GM23338 (cell line): ENCODE results near the gene RNF20. TPM values are rescaled to one million over a fixed set of nuclear protein-coding genes. Genes with fewer than 3 reads are reported as not detected.

Experiments
- ATAC-seq: fragments of 200-7000 bp; cut with Tn5 transposase; 3 replicates; pipeline ENCODE4 v1.9.1; 2020
- DNase-seq: peaks from one replicate; pipeline ENCODE4 v3.0.0-alpha.2; 2015; ENCODE audit warnings: low spot score
- H2AFZ ChIP-seq: fragments of 200-600 bp; sonication (generic); 2 replicates; pipeline ENCODE4 v1.8.0; 2016; ENCODE audit warnings: antibody characterized with exemption, mild to moderate bottlenecking, moderate library complexity
- H3F3A ChIP-seq: fragments of 200-600 bp; sonication (generic); replicated peaks from 2 replicates; pipeline ENCODE4 v1.8.0; 2017; ENCODE audit warnings: antibody characterized with exemption, mixed run types, low read depth
- H3K27ac ChIP-seq: fragments of 200-600 bp; sonication (generic); 2 replicates; pipeline ENCODE4 v1.6.1; 2016; ENCODE audit warnings: low read depth
- H3K27me3 ChIP-seq: fragments of 200-600 bp; sonication (generic); 2 replicates; pipeline ENCODE4 v1.8.0; 2016; ENCODE audit warnings: mild to moderate bottlenecking, mixed run types, moderate library complexity; ENCODE audit not compliant: insufficient read depth
- H3K36me3 ChIP-seq: fragments of 200-600 bp; sonication (generic); 2 replicates; pipeline ENCODE4 v1.8.0; 2016; ENCODE audit warnings: mild to moderate bottlenecking; ENCODE audit not compliant: insufficient read depth
- H3K4me1 ChIP-seq: fragments of 200-600 bp; sonication (generic); 2 replicates; pipeline ENCODE4 v1.8.0; 2016; ENCODE audit warnings: mild to moderate bottlenecking, moderate library complexity; ENCODE audit not compliant: insufficient read depth
- H3K4me2 ChIP-seq: fragments of 200-600 bp; sonication (generic); 2 replicates; pipeline ENCODE4 v1.7.1; 2017; ENCODE audit warnings: mixed run types
- H3K4me3 ChIP-seq: fragments of 200-600 bp; sonication (generic); 2 replicates; pipeline ENCODE4 v1.6.1; 2016; ENCODE audit warnings: mixed run types
- H3K79me2 ChIP-seq: fragments of 200-600 bp; sonication (generic); replicated peaks from 2 replicates; pipeline ENCODE4 v1.8.0; 2017; ENCODE audit warnings: mild to moderate bottlenecking; ENCODE audit not compliant: insufficient read depth
- H3K9me2 ChIP-seq: fragments of 200-600 bp; sonication (generic); 2 replicates; pipeline ENCODE4 v1.8.0; 2017; ENCODE audit not compliant: insufficient read depth
- H4K20me1 ChIP-seq: fragments of 200-600 bp; sonication (generic); replicated peaks from 2 replicates; pipeline ENCODE4 v1.8.0; 2017; ENCODE audit warnings: mild to moderate bottlenecking; ENCODE audit not compliant: insufficient read depth
- H3K27ac Mint-ChIP-seq: 2 replicates; pipeline ENCODE4 v1.8.0; 2020; ENCODE audit warnings: inconsistent platforms, mild to moderate bottlenecking, moderate library complexity, mixed read lengths
- H3K27me3 Mint-ChIP-seq: 3 replicates; pipeline ENCODE4 v1.8.0; 2022; ENCODE audit warnings: low read depth, mild to moderate bottlenecking, moderate library complexity, mixed read lengths, inconsistent platforms; ENCODE audit not compliant: insufficient read depth, poor library complexity
- H3K36me3 Mint-ChIP-seq: 3 replicates; pipeline ENCODE4 v1.8.0; 2021; ENCODE audit warnings: low read depth, mild to moderate bottlenecking, inconsistent platforms, moderate library complexity, mixed read lengths
- H3K4me1 Mint-ChIP-seq: 3 replicates; pipeline ENCODE4 v1.8.0; 2020; ENCODE audit warnings: mild to moderate bottlenecking, inconsistent platforms, mixed read lengths
- H3K4me3 Mint-ChIP-seq: 3 replicates; pipeline ENCODE4 v1.8.0; 2021; ENCODE audit warnings: moderate library complexity, mild to moderate bottlenecking, inconsistent platforms, mixed read lengths
- H3K9me3 Mint-ChIP-seq: 3 replicates; pipeline ENCODE4 v1.8.0; 2020; ENCODE audit warnings: moderate library complexity, mild to moderate bottlenecking, inconsistent platforms, mixed read lengths
- CREB1 ChIP-seq: fragments of 250-450 bp; sonication (Bioruptor Pico); IDR thresholded peaks from 2 replicates; pipeline ENCODE4 v1.5.0; 2020; ENCODE audit warnings: low read depth, mild to moderate bottlenecking, moderate library complexity
- EZH2 ChIP-seq: fragments of 200-600 bp; sonication (generic); IDR thresholded peaks from one replicate; pipeline ENCODE4 v1.8.0; 2017; ENCODE audit warnings: antibody characterized with exemption, mild to moderate bottlenecking, low read depth; ENCODE audit not compliant: unreplicated experiment
- EZH2phosphoT487 ChIP-seq: fragments of 200-600 bp; sonication (generic); IDR thresholded peaks from one replicate; pipeline ENCODE4 v1.8.1; 2018; ENCODE audit warnings: antibody characterized with exemption; ENCODE audit not compliant: unreplicated experiment
- JUNB ChIP-seq: IDR thresholded peaks from one replicate; pipeline ENCODE4 v1.6.1; 2016; ENCODE audit warnings: antibody characterized with exemption; ENCODE audit not compliant: unreplicated experiment
- NANOG ChIP-seq: IDR thresholded peaks from 2 replicates; pipeline ENCODE4 v1.6.1; 2016; ENCODE audit warnings: antibody characterized with exemption, borderline replicate concordance
- POLR2AphosphoS5 ChIP-seq: IDR thresholded peaks from 2 replicates; pipeline ENCODE4 v1.6.1; 2016; ENCODE audit warnings: antibody characterized with exemption, low read depth
- STAT1 ChIP-seq: IDR thresholded peaks from one replicate; pipeline ENCODE4 v1.6.1; 2016; ENCODE audit warnings: antibody characterized with exemption; ENCODE audit not compliant: unreplicated experiment
- ZNF114 ChIP-seq: fragments of 250-450 bp; sonication (Bioruptor Pico); IDR thresholded peaks from 2 replicates; pipeline ENCODE4 v1.5.0; 2020; ENCODE audit warnings: mild to moderate bottlenecking, moderate library complexity
- ZNF331 ChIP-seq: fragments of 250-450 bp; sonication (Bioruptor Pico); IDR thresholded peaks from 2 replicates; pipeline ENCODE4 v1.5.0; 2020; ENCODE audit warnings: low read depth, mild to moderate bottlenecking, moderate library complexity
- polyA plus RNA-seq: library from polyadenylated mRNA; unstranded; fragments of >200 nt; fragmentation: Nextera tagmentation; extraction: Ambion mirVana; gene quantifications from 2 replicates; pipeline ENCODE4 v1.2.1, GENCODE V29; 2016
- total RNA-seq: library from RNA; depleted of rRNA; stranded (reverse); fragments of >200 nt; shearing (Covaris generic); gene quantifications from 2 replicates; pipeline ENCODE4 v1.2.3, GENCODE V29; 2014
- TF ChIP-seq, protein P1 (sequence below): fragments of 250-450 bp; sonication (Bioruptor Pico); IDR thresholded peaks from 2 replicates; pipeline ENCODE4 v1.5.0; 2020; ENCODE audit warnings: mild to moderate bottlenecking, moderate library complexity
- TF ChIP-seq, protein P2 (sequence below): IDR thresholded peaks from one replicate; pipeline ENCODE4 v1.6.1; 2018; ENCODE audit warnings: antibody characterized with exemption; ENCODE audit not compliant: unreplicated experiment
- TF ChIP-seq, protein P3 (sequence below), 2 experiments: fragments of 200-600 bp in 1 of 2; sonication (generic) in 1 of 2; conservative IDR thresholded peaks; 2 replicates each; pipeline versions ENCODE4 v1.5.1 to v1.6.1; 2016 to 2017; ENCODE audit warnings: antibody characterized with exemption in 2 of 2, low read depth in 2 of 2, mild to moderate bottlenecking in 2 of 2, moderate library complexity in 1 of 2
- TF ChIP-seq, protein P4 (sequence below): IDR thresholded peaks from 2 replicates; pipeline ENCODE4 v1.6.1; 2016; ENCODE audit warnings: antibody characterized with exemption

RNF20 gene
- total and polyA plus RNA-seq, 2 experiments from 2014 or later, result 33.6 to 36.2 TPM

DNA sequence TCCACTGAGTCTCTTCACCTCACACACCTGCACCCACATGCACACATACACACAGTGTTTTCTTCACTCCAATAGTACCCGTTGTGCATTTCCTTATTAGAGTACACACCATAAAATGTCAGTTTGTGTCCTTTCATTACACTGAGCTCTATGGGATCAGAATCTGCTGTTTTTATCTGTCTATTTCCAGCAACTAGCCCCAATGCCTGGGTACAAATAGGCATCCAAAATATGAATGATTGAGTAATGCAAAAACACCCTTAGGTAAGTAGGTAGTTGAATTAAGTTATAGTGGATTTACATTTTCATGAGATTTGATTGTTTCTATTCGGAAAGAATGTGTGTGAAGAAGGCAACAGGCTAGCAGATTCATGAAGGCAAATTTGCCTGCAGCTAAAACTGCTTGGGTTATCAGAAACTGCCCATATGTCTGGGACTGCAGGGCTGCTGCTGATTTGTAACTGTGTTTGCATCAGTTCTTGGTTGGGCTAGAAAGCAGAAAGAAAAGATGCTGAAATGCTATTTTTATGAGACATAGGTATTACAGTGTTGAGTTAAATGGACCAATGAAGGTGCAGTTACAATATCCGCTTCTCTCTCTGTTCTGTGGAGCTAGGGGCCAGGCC lies 34.2 kb downstream of the RNF20 start:
- H3K4me1 ChIP-seq, result peaks cover 33% of the 10 kb centered on the region
- H3K4me2 ChIP-seq, result no peak overlapping the region
- no peak overlapping the region for H3K27ac ChIP-seq
- H3K79me2 ChIP-seq, result no peaks in the 10 kb centered on the region
- TF ChIP-seq POLR2AphosphoS5 (no peak), CREB1 (no peak), STAT1 (no peak), ZNF114 (no peak), EZH2 (no peak), ZNF331 (no peak), EZH2phosphoT487 (no peak), NANOG (no peak), JUNB (no peak)
- TF ChIP-seq, protein P1, sequence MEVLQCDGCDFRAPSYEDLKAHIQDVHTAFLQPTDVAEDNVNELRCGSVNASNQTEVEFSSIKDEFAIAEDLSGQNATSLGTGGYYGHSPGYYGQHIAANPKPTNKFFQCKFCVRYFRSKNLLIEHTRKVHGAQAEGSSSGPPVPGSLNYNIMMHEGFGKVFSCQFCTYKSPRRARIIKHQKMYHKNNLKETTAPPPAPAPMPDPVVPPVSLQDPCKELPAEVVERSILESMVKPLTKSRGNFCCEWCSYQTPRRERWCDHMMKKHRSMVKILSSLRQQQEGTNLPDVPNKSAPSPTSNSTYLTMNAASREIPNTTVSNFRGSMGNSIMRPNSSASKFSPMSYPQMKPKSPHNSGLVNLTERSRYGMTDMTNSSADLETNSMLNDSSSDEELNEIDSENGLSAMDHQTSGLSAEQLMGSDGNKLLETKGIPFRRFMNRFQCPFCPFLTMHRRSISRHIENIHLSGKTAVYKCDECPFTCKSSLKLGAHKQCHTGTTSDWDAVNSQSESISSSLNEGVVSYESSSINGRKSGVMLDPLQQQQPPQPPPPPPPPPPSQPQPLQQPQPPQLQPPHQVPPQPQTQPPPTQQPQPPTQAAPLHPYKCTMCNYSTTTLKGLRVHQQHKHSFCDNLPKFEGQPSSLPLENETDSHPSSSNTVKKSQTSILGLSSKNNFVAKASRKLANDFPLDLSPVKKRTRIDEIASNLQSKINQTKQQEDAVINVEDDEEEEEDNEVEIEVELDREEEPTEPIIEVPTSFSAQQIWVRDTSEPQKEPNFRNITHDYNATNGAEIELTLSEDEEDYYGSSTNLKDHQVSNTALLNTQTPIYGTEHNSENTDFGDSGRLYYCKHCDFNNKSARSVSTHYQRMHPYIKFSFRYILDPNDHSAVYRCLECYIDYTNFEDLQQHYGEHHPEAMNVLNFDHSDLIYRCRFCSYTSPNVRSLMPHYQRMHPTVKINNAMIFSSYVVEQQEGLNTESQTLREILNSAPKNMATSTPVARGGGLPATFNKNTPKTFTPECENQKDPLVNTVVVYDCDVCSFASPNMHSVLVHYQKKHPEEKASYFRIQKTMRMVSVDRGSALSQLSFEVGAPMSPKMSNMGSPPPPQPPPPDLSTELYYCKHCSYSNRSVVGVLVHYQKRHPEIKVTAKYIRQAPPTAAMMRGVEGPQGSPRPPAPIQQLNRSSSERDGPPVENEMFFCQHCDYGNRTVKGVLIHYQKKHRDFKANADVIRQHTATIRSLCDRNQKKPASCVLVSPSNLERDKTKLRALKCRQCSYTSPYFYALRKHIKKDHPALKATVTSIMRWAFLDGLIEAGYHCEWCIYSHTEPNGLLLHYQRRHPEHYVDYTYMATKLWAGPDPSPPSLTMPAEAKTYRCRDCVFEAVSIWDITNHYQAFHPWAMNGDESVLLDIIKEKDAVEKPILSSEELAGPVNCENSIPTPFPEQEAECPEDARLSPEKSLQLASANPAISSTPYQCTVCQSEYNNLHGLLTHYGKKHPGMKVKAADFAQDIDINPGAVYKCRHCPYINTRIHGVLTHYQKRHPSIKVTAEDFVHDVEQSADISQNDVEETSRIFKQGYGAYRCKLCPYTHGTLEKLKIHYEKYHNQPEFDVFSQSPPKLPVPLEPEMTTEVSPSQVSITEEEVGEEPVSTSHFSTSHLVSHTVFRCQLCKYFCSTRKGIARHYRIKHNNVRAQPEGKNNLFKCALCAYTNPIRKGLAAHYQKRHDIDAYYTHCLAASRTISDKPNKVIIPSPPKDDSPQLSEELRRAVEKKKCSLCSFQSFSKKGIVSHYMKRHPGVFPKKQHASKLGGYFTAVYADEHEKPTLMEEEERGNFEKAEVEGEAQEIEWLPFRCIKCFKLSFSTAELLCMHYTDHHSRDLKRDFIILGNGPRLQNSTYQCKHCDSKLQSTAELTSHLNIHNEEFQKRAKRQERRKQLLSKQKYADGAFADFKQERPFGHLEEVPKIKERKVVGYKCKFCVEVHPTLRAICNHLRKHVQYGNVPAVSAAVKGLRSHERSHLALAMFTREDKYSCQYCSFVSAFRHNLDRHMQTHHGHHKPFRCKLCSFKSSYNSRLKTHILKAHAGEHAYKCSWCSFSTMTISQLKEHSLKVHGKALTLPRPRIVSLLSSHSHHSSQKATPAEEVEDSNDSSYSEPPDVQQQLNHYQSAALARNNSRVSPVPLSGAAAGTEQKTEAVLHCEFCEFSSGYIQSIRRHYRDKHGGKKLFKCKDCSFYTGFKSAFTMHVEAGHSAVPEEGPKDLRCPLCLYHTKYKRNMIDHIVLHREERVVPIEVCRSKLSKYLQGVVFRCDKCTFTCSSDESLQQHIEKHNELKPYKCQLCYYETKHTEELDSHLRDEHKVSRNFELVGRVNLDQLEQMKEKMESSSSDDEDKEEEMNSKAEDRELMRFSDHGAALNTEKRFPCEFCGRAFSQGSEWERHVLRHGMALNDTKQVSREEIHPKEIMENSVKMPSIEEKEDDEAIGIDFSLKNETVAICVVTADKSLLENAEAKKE (CRISPR knock-in tag), result no peak
- TF ChIP-seq, protein P2, sequence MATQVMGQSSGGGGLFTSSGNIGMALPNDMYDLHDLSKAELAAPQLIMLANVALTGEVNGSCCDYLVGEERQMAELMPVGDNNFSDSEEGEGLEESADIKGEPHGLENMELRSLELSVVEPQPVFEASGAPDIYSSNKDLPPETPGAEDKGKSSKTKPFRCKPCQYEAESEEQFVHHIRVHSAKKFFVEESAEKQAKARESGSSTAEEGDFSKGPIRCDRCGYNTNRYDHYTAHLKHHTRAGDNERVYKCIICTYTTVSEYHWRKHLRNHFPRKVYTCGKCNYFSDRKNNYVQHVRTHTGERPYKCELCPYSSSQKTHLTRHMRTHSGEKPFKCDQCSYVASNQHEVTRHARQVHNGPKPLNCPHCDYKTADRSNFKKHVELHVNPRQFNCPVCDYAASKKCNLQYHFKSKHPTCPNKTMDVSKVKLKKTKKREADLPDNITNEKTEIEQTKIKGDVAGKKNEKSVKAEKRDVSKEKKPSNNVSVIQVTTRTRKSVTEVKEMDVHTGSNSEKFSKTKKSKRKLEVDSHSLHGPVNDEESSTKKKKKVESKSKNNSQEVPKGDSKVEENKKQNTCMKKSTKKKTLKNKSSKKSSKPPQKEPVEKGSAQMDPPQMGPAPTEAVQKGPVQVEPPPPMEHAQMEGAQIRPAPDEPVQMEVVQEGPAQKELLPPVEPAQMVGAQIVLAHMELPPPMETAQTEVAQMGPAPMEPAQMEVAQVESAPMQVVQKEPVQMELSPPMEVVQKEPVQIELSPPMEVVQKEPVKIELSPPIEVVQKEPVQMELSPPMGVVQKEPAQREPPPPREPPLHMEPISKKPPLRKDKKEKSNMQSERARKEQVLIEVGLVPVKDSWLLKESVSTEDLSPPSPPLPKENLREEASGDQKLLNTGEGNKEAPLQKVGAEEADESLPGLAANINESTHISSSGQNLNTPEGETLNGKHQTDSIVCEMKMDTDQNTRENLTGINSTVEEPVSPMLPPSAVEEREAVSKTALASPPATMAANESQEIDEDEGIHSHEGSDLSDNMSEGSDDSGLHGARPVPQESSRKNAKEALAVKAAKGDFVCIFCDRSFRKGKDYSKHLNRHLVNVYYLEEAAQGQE, result no peak
- TF ChIP-seq, protein P3, sequence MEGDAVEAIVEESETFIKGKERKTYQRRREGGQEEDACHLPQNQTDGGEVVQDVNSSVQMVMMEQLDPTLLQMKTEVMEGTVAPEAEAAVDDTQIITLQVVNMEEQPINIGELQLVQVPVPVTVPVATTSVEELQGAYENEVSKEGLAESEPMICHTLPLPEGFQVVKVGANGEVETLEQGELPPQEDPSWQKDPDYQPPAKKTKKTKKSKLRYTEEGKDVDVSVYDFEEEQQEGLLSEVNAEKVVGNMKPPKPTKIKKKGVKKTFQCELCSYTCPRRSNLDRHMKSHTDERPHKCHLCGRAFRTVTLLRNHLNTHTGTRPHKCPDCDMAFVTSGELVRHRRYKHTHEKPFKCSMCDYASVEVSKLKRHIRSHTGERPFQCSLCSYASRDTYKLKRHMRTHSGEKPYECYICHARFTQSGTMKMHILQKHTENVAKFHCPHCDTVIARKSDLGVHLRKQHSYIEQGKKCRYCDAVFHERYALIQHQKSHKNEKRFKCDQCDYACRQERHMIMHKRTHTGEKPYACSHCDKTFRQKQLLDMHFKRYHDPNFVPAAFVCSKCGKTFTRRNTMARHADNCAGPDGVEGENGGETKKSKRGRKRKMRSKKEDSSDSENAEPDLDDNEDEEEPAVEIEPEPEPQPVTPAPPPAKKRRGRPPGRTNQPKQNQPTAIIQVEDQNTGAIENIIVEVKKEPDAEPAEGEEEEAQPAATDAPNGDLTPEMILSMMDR (conservative IDR thresholded peaks at IDR 0.05; ENCODE audit: low read depth in 2 of 2), result no peak
- TF ChIP-seq, protein P4, sequence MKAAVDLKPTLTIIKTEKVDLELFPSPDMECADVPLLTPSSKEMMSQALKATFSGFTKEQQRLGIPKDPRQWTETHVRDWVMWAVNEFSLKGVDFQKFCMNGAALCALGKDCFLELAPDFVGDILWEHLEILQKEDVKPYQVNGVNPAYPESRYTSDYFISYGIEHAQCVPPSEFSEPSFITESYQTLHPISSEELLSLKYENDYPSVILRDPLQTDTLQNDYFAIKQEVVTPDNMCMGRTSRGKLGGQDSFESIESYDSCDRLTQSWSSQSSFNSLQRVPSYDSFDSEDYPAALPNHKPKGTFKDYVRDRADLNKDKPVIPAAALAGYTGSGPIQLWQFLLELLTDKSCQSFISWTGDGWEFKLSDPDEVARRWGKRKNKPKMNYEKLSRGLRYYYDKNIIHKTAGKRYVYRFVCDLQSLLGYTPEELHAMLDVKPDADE, result no peak
- H4K20me1 ChIP-seq, result no peaks in the 10 kb centered on the region
- DNase-seq (no peak), ATAC-seq (no peak)
- peaks cover 3% of the 10 kb centered on the region for H3K27me3 Mint-ChIP-seq
- no peaks in the 10 kb centered on the region for H3K9me3 Mint-ChIP-seq
- peaks cover 20% of the 10 kb centered on the region; the same call in 1 of the 2 replicates for H3K36me3 ChIP-seq
- H3K4me3 Mint-ChIP-seq, result no peak overlapping the region
- H3K27ac Mint-ChIP-seq, result no peak overlapping the region
- peaks cover 8% of the 10 kb centered on the region for H3K9me2 ChIP-seq
- H3F3A ChIP-seq, result no peaks in the 10 kb centered on the region
- no peaks in the 10 kb centered on the region for H3K27me3 ChIP-seq
- H3K4me3 ChIP-seq, result no peak overlapping the region
- H2AFZ ChIP-seq, result no peak overlapping the region
- peaks cover 36% of the 10 kb centered on the region for H3K36me3 Mint-ChIP-seq
- H3K4me1 Mint-ChIP-seq, result peaks cover 27% of the 10 kb centered on the region
